ENCODE measurements around the gene APOBEC3A. TPM values are rescaled to one million over a fixed set of nuclear protein-coding genes. Genes with fewer than 3 reads are reported as not detected.

APOBEC3A gene
- total and polyA plus RNA-seq, 2 of the 8 experiments (the other 6 are each of a cell fraction or from before 2014, with no cell fraction given) = not detected

DNA sequence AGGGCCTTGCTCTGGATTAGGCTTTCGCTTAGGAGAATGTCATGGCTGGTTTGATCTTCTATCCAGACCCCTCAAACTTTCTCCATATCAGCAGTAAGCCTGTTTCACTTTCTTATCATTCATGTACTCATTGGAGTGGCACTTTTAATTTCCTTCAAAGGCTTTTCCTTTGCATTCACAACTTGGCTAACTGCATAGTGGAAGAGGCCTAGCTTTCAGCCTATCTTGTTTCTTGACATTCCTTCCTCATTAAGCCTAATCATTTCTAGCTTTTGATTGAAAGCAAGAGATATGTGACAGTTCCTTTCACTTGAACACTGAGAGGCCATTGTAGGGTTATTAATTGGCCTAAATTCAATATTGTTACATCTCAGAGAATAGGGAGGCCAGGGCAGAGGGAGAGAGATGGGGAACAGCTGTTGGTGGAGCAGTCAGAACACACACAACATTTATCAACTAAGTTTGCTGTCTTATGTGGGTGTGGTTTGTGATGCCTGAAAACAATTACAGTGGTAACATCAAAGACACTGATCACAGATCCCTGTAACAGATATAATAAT lies 37.7 kb upstream of the APOBEC3A start:
- Histone ChIP-seq H2BK120ac (replicated peaks; ENCODE audit: low read depth, low read length) (no peak overlapping the region), H3K23me2 (ENCODE audit: low read depth, low read length) (0 out of 2 replicates have a peak, but pooled peaks cover 4% of the 10 kb centered on the region), H4K5ac (ENCODE audit: insufficient read length, low read depth, low read length) (no peak overlapping the region), H3K4me3 (ENCODE audit: extremely low read depth in 1 of 4, insufficient read depth in 2 of 4, low read depth in 3 of 4, low read length in 4 of 4) (no peak overlapping the region), H2BK20ac (ENCODE audit: low read length) (no peak overlapping the region), H3K27ac (ENCODE audit: low read depth, low read length) (no peak overlapping the region), H2AK5ac (ENCODE audit: low read depth, low read length) (no peak overlapping the region), H3K36me3 (ENCODE audit: control insufficient read depth in 2 of 4, insufficient read depth in 4 of 4, low read length in 3 of 4) (no peaks in the 10 kb centered on the region), H3K79me2 (ENCODE audit: control insufficient read depth in 1 of 2, insufficient read depth in 2 of 2, low read length in 2 of 2) (no peaks in the 10 kb centered on the region), H2AFZ (ENCODE audit: low read length) (no peak overlapping the region), H3K4ac (replicated peaks; ENCODE audit: insufficient read length, low read depth, low read length) (no peak overlapping the region), H4K8ac (ENCODE audit: extremely low read depth, insufficient read depth, low read length) (no peak overlapping the region), H2BK12ac (ENCODE audit: low read depth, low read length) (no peak overlapping the region), H3K4me1 (replicated peaks in 1 of 4; ENCODE audit: control insufficient read depth in 3 of 4, insufficient read depth in 4 of 4, low read length in 3 of 4) (no peaks in the 10 kb centered on the region), H2BK5ac (ENCODE audit: low read depth, low read length) (no peak overlapping the region), H3K9me3 (ENCODE audit: insufficient read depth in 2 of 2, low read depth in 1 of 2, low read length in 1 of 2) (no peaks in the 10 kb centered on the region), H2BK15ac (ENCODE audit: low read length) (no peak overlapping the region), H4K20me1 (replicated peaks in 1 of 2; ENCODE audit: control insufficient read depth in 1 of 2, insufficient read depth in 2 of 2, low read length in 2 of 2) (no peaks in the 10 kb centered on the region), H3K56ac (replicated peaks; ENCODE audit: insufficient read length, low read depth, low read length) (no peak overlapping the region), H3K4me2 (ENCODE audit: insufficient read depth in 1 of 2, low read depth in 2 of 2, low read length in 2 of 2) (no peak overlapping the region), H3K14ac (ENCODE audit: insufficient read length) (no peak overlapping the region), H3K23ac (ENCODE audit: insufficient read length) (no peak overlapping the region), H4K91ac (replicated peaks; ENCODE audit: insufficient read length, low read length) (no peak overlapping the region), H3K79me1 (ENCODE audit: low read depth, low read length) (no peaks in the 10 kb centered on the region), H3K18ac (ENCODE audit: extremely low read depth, low read length) (no peak overlapping the region), H3K9ac (replicated peaks in 1 of 4; ENCODE audit: extremely low read depth in 1 of 4, low read depth in 3 of 4, low read length in 3 of 4) (no peak overlapping the region), H3K27me3 (replicated peaks in 1 of 4; ENCODE audit: control insufficient read depth in 3 of 4, extremely low read depth in 1 of 4, insufficient read depth in 3 of 4, low read length in 3 of 4) (no peaks in the 10 kb centered on the region; a peak in 2 of 7 replicates)
- CTCF ChIA-PET (ENCODE audit: partially characterized antibody) = interaction anchor here (1.2 to 1.5 kb wide), 3 partner anchors 8 to 50 kb away, joined by 4 to 7 read pairs (median 7); no protein-coding TSS in a partner anchor
- FAIRE-seq (no peak), DNase-seq (ENCODE audit: low read depth in 1 of 2, low spot score in 2 of 2) (no peak)
- 84% methylated on average over 1 of the region's 1 CpG; no CpG with 5 or more reads in 1 of the 2 experiments for WGBS, 2 experiments (ENCODE audit: extremely low coverage in 1 of 2, insufficient coverage in 1 of 2, insufficient read length in 1 of 2, insufficient replicate concordance in 2 of 2, low coverage in 1 of 2, low lambda C conversion rate in 2 of 2, missing lambda C conversion rate in 1 of 2)
- POLR2A ChIA-PET (ENCODE audit: partially characterized antibody) = no interaction called here
- TF ChIP-seq TAF7 (optimal IDR thresholded peaks at IDR 0.05; ENCODE audit: borderline replicate concordance, low read depth, low read length) (no peak), RBBP5 (IDR thresholded peaks at IDR 0.05; ENCODE audit: borderline replicate concordance, low read depth, low read length) (no peak), RXRA (IDR thresholded peaks at IDR 0.05; ENCODE audit: insufficient read depth, low read depth, low read length) (no peak), KDM1A (IDR thresholded peaks at IDR 0.05; ENCODE audit: borderline replicate concordance, low read length) (no peak), MAX (IDR thresholded peaks at IDR 0.05) (no peak), BRCA1 (IDR thresholded peaks at IDR 0.05; ENCODE audit: low read depth, low read length) (no peak), ATF2 (IDR thresholded peaks at IDR 0.05; ENCODE audit: low read length) (no peak), SIRT6 (IDR thresholded peaks at IDR 0.05; ENCODE audit: low read length) (no peak), SAP30 (IDR thresholded peaks at IDR 0.05; ENCODE audit: insufficient read depth, insufficient replicate concordance, low read length) (no peak), ASH2L (IDR thresholded peaks at IDR 0.05; ENCODE audit: low read length) (no peak), RAD21 (IDR thresholded peaks at IDR 0.05 in 1 of 2, conservative IDR thresholded peaks at IDR 0.05 in 1 of 2; ENCODE audit: low read depth in 2 of 2, low read length in 2 of 2) (no peak)
